ENCODE data around the gene ADAMTSL1.

Gene ADAMTSL1

DNA sequence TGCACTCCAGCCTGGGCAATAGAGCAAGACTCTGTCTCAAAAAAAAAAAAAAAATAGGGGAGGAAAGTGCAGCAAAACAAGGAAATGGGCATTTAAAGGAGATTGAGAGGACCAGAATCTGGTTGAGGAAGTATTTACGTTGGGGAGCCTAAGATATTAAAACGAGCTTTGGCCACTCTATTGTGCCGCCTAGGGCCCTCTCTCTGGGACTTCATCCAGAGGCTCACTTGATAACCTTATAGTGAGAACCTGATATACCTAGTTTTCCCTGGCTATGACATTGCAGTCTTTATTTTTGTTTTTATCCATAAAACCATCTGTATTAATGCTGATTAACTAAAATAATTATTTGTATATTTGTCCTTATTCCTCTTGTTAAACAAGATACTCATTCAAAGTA, 345.5 kb downstream of the ADAMTSL1 start:
- DNase-seq (ENCODE audit: low spot score) = no peak

DNA sequence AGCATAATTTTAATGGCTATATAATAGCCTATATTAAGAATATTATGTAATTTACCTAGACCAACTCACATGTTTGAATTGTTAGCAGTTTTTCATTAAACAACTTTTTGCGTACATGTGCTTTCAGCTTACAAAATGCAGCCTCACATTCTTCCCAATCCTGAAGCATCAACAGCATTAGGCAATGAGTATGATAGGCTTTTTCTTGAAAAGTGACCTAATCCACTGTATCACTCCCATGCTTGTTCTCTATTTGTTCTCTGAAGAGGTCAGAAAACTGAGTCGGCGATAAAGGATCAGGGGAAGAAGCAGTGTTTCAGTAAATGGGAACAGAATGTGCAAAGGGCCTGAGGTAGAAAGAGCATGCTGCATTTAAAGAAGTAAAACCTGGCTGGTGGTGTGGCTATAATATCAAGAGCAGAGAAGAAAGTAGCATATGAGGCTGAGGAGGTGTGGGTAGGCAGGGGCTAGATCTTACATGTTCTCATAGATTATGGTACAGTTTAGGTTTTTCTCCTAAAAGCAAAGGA, 346.7 kb downstream of the ADAMTSL1 start:
- no peak for DNase-seq (ENCODE audit: low spot score)

DNA sequence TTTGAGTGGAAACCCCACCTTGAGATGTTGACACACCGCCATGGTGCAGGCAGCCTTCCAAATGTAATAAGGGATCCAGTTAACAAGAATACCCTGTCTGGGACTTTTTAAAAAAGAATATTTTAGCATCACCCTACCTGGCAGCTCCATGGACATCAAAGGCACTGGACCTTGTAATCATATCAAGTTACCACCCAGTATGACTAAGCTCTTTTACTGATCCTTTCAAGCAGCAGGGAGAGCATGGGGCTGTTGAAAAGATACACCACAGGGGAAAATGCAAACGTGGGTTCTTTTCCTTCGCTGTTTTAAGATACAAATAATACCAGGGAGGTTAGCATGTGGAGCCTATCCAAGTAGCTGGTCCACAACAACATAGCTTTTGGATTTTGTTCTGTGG, 347.8 kb downstream of the ADAMTSL1 start:
- DNase-seq (ENCODE audit: low spot score) = no peak

DNA sequence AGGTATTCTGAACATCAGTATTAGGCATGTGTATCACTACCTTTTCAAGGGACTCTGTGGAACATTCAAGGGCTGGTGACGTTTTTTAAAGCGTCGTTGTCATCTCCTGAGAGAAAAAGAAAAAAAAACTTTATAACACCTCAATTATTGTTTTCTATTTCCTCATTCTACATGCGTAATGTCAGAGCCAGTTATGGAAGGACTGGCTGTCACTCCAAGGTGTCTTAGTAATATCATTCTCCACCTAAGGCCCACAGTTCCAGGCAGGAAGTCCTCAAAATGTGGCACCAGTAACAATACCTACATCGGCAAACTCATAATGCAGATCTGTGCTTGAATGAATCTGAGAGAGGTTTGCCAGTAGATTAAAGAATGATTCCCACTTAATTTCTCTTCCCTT, 348.9 kb downstream of the ADAMTSL1 start:
- no peak for DNase-seq (ENCODE audit: low spot score)

DNA sequence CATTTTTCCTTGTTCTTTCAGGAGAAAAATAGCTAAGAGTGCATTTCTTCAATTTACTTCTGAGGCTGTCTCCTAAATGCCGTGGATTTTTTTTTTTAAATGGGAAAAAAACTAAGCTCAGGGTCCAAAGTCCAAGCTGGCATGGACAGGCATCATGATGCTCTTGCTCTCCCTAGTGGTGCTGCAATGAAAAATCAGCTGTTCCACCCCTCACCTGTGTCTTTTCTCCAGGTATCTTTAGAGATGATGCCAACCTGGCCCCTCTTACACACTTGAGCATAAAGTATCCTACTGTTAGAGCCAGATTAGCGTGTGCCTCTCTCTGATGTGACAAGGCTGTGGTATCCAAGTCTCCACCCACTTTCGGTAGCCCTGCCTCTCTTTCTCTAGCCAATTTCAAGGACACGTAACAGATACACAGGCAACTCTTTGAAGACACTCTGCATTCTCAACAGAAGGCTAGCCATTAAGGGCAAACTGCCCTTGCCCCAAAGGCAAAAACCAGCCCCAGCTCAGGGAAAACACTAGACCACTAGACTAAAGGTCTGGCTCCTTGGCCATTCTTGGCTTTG, 350.2 kb downstream of the ADAMTSL1 start:
- no peak for DNase-seq (ENCODE audit: low spot score)

DNA sequence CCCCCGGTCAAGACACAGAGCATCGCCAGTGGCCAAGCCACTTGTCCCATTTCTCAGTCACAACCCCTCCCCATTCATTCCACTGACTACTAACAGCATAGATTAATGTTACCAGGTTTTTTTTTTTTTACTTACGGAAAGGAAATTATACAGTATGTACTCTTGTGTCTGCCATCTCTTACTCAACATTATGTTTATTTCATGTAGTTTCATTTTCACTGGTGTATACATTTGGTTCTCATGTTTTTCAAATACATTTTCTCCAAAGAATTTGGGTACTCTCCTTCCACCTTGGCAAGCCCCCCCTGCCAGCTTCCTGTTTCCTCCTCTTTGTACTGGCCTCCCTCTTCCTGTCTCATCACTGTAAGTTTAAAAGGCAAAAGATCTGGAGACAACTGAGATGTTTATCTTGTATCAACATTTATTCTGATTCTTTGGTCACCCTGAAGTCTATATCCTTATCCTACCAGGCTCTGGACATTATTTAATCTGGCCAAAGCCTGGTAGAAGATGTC, 351.8 kb downstream of the ADAMTSL1 start:
- DNase-seq (ENCODE audit: low spot score) = no peak

DNA sequence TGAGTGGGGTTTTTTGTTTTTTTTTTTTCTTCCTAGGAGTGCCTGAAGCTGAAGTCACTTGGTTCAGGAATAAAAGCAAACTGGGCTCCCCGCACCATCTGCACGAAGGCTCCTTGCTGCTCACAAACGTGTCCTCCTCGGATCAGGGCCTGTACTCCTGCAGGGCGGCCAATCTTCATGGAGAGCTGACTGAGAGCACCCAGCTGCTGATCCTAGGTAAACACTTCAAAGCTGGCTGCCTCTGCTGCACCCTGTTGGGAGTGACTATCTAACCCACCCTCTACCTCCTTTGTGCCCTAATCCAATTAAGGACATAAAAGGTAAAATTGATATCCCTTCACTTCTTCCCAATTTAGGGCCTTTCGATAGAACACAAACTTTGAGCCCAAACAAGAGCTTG, 352.3 kb downstream of the ADAMTSL1 start:
- DNase-seq (ENCODE audit: low spot score) = no peak

DNA sequence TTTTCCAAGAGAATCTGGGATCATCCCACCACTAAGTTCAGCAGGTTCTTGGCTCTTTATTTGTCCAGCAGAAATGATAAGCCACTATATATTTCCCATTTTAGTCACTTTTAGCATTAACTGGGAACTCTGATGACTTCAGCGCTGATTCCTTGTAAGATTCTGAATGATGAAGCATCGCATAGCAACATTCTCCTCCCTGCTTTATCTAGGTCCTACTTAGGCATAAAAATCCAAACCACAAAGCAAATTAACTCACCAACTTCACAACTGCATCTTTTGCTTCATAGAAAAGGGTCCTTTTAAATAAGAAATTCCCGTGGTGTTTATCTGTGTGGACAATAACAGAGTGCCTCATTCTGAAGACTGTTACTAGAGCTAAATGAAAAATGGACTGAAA, 355.1 kb downstream of the ADAMTSL1 start:
- no peak for DNase-seq (ENCODE audit: low spot score)

DNA sequence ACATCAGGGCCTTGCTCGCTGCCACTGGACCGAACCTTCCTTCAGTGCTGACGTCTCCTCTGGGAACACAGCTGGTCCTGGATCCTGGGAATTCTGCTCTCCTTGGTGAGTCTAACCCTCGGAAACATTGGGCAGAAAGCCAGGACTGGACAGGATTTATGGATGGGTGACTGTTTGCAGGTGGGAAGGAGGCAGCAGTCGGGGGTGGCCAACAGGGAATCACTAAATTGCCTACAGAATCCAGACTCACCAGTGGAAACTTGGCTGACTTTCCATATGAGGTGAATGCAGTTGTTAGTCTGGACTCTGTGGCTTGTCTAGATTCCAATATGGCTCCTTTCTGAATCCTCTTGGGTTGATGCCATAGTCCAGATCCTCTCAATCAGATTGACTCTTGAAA, 355.9 kb downstream of the ADAMTSL1 start:
- DNase-seq (ENCODE audit: low spot score) = no peak

DNA sequence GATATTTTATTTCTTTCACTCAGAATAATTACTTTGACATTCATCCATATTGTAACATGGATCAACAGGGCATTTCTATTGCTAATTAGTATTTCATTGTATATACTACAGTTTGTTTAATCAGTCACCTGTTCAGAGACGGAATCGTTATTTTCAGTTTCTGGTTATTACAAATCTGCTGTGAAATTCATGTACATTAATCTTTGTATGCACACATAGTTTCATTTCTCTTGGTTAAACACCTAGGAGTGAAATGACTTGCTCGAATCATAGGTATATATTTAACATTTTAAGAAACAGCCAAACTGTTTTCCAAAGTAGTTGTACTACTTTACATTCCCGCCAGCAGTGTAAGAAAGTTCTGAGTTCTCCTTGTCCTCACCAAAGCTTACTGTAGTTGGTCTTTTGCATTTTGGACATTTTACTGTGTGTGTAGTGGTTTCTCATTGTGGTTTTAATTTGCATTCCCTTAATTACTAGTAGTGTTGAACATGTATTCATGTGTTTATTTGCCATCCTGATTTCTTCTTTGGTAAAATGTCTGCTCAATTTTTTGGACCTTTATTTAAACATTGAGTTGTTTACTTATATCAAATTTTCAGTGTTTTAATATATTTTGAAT, 360.9 kb downstream of the ADAMTSL1 start:
- no peak for DNase-seq (ENCODE audit: low spot score)

DNA sequence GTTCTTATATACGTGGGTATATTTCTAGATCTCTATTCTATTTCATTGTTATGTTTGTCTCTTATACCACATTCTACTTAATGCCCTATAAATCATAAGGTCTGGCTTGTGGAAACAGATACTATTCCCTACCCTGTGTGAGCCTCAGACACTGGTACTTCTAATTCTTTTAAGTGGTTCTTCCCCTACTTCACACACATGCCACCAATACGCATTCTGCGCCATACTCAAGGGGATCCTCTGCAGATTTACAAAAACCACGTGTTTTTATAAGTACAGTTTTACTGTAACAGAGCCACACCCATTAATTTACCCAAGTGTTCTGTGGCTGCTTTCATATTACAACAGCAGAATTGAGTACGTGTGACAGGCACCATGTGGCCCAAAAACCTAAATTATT, 363.4 kb downstream of the ADAMTSL1 start:
- no peak for DNase-seq (ENCODE audit: low spot score)

DNA sequence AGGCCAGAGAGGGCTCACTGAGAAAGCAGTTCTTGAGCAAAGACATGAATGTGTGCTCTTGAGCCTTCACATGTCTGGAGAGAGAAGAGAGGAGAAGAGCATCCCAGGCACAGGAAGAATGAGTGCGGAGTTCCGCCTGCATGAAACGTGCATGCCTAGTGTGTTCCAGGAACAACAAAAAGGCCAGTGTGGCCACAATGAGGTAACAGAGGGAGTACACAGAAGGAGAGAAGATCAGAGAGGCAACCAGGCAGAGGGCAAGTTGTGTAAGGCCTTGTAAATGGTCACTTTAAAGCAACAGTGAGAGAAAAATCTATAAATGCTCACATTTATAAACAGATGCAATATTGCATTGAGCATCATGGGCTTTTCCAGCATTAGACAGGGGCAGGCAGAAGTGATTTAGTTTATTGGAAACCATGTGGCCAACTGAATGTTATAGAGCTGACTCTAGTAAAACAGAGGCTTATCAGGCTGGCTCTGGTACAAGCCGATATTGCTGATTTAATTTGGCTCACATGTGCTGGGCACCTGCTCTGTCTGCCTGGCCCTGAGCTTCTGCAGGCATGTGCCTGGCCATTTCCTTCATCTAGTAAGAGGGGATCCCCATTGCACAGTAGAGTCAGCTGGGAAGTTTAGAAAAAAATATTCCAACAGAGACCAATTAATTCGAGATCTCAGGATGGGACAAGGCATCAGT, 373.8 kb downstream of the ADAMTSL1 start:
- DNase-seq (ENCODE audit: low spot score) = no peak

DNA sequence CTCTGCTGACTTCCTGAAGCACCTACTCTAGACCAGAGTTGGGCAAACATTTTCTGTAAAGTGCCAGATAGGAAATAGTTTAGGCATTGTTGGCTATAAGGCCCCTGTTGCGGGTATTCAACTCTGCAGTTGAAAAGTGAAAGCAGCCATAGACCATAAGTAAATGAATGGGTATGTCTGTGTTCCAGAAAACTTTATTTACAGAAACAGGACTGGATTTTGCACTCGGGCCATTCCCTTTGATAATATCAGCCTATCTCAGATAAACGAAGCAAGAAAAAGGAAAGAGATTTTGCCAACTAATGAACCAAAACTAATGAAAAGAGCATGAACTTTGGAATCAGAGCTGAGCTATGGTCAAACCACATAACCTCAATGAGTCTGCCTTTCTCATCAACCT, 374.7 kb downstream of the ADAMTSL1 start:
- no peak for DNase-seq (ENCODE audit: low spot score)

DNA sequence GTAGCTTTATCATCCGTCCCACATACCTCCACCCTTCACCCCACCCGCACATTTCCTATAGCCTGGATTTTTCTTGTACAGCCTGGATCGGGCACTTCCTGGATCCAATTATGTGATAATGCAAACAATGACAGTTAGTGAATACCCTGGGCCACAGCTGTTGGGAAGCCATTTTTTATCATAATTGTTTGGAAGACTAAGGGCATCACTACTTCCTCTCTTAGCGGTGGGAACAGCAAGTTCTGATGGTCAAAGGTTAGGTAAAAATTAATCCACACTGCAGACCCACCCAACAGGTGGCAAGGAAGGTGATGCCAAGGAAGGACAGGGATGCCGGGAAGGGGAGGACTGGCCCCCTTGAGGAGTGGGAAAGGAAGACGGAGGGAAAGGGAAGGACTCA, 375.3 kb downstream of the ADAMTSL1 start:
- DNase-seq (ENCODE audit: low spot score) = no peak

DNA sequence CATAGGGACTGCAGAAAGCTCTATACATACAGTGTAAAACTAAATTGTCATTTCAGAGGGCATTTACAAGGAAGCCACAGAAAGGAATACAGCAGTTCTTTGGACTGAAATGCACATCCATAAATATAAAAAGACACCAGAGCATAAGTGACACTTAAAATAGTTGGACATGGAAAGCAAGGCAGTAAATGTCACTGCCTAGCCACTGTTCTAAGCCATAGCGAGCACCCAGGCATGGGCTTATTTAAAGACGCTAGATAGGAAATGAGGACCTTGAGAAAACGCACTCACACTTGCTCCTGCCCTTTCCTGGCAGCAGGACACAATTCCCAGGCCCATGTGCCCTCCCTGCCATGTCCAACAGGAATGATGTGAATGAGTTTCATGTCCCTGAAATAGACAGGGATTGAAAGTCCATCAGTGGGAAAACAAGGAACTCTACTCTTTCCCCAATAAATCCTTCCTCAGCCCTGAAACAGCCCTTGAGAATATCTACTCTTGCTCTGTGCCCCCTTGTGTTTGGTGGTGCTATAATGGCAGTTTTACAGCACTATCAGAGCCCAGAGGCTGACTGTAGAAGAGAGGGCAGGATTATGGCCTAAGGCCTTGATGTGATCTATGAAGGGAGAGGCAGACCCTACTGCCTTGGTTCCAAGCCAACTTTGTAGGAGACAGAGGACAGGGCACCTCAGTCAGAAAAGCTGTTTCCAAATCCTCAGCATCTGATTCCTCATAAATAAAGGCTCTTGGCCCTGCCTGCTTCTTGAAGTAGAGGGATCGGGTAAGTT, 376.1 kb downstream of the ADAMTSL1 start:
- no peak for DNase-seq (ENCODE audit: low spot score)

DNA sequence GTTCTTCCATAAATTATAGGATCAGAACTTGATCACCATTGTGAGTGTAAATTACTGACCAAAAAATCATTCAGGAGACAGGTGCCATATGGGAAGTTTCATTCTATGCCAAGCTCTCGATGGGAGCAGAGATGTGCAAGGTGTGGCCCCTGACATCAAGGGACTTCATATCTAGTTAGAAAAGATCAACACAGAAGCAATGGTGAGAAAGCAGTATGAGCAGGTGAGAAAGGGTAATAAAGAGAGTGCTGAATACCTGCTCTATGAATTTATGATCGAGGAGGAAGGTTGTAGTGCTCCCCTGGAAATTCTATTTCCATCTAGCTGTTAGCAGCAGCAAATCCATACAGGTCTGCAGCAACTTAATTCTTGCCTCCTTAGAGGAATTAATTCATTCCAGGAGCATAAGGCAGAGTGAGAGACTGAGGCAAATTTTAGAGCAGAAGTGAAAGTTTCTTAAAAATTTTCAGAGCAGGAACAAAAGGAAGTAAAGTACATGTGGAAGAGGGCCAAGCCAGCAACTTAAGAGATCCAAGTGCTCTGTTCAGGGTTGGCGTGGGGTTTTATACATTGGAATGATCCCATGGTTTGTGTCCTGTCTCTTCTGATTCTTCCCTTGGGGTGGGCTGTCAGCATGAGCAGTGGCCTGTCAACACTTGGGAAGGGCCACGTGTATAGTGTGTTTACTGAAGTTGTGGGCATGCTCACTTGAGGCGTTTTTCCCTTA, 377.3 kb downstream of the ADAMTSL1 start:
- DNase-seq (ENCODE audit: low spot score) = no peak

DNA sequence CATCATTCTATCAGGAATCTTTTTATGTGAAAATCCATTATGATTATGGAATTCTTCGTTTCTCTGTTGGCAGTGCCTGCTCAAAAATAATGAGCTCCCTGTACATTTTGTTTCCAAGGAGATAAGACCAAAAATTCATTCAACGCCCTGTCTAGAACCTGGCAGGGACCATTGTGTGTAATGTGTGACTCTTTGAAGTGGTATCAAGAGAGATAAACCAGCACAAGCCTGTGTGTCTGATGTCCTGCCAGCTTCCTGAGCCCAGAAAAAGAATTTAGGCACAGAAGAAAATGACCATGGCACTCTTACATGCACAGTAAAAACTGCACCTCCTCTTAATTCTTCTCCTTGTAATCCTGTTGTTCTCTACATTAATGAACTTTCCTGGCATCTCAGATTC, 381.7 kb downstream of the ADAMTSL1 start:
- no peak for DNase-seq (ENCODE audit: low spot score)

DNA sequence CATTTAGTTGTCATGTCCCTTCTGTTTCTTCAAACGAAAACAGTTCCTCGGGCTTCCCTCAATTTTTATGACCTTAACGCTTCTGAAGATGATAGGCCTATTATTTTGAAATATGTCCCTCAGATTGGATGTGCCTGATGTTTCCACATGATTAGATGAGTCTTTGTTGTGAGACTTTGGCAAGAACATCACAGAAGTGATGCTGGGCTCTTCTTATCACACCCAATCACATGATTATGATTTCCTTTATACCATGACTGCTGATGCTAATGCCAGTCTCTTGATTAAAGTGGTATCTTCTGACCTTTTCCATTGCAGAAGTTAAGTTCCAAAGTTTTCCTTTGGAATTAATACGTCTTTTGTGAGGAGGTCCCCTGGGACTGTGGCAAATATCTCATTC, 383.4 kb downstream of the ADAMTSL1 start:
- no peak for DNase-seq (ENCODE audit: low spot score)

DNA sequence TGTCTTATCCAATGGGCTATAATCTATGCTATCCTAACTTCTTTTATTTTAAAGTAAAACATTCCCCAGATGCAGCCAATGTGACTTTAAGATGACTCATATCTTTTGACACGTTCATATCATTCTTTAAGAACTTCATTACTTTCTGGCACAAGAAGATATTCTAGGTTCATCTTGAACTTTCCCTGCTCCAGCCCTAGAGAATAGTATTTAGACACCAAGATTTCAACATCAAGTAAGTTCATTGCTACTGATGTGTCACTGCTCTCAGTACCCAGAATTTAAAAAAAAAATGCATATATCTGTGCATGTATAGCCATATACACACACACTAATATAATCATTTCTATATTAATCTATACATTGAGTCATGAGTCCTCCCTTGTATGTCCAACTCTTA, 383.8 kb downstream of the ADAMTSL1 start:
- no peak for DNase-seq (ENCODE audit: low spot score)

DNA sequence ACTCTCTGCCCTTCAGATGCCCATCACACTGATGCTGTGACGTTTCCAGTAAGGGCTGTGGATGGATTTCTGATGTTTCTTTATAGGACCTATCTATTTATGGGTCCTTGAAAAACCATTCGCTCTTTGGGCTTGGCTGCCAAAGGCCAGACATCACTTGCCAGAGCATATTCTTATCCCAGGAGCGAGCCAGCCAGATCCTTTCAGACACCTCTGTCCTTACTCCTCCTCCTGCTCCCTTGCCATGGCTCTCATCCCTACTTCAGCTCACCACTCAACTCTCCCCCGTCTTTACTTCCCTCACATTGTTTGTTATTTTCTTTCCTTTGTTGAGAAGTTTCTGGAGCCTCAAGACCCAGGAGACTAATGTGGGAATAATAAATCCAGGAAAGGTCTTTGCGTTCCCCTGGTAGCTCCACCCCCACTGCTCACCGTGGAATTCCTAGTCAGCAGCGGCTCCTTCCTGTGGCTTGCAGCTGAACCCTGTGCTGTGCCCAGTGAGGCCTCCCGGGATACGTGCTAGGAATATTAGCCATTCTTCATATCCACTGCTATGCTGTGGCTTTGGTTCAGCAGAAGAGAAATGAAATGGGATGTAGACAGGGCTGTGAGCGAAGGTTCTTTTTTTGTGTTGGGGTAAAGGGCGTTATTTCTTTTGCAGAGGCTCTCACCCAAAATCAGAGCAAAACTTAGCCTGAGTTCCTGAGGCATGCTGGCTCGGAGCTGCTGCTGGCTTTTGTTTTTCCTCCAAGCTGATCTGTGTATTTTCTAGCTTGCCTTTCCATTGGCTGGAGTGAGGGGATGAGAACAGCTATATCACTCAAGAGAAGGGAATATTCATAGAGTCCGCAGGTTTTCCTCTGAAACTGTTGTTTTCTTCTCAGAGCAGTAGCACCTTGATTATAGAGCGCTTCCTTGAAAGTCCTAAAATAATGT, 387.9 kb downstream of the ADAMTSL1 start:
- DNase-seq (ENCODE audit: low spot score) = no peak

DNA sequence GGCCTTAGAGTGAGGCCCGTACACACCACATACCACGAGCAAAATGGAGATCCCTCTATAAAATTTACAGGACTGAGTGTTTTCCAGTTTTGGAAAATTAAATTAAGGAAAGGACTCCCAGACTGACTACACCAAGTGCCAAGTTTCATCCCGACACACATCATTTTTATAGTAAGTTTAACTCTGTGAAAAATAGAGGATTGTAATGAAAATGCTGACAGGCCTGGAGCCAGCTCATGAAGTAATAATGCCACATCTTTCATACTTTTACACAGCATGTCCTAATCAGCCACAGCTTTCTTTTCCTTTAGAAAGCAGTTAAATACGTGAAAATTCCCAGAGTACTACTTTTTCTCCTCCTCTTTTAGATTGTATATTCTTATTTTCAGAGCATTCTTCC, 389.8 kb downstream of the ADAMTSL1 start:
- DNase-seq (ENCODE audit: low spot score) = no peak
